Osteoblast (primary cell): ENCODE data around the gene HSPB9. TPM values are rescaled to one million over a fixed set of nuclear protein-coding genes. Genes with fewer than 3 reads are reported as not detected.

Experiments used
- DNase-seq: peaks from one replicate; pipeline ENCODE4 v3.0.0; 2011; ENCODE audit warnings: low spot score, mixed read lengths; ENCODE audit not compliant: insufficient read length; ENCODE audit errors: missing footprints
- H2AFZ ChIP-seq: 2 replicates; pipeline ENCODE4 v1.6.0; 2011; ENCODE audit warnings: mild to moderate bottlenecking, low read length
- H3K27ac ChIP-seq: 2 replicates; pipeline ENCODE4 v1.5.1; 2011; ENCODE audit warnings: mild to moderate bottlenecking, low read depth, low read length, moderate library complexity
- H3K27me3 ChIP-seq: 2 replicates; pipeline ENCODE4 v1.6.0; 2012; ENCODE audit warnings: mild to moderate bottlenecking, control low read depth, inconsistent platforms, low read length, moderate library complexity; ENCODE audit not compliant: insufficient read depth
- H3K36me3 ChIP-seq: 2 replicates; pipeline ENCODE4 v1.5.1; 2011; ENCODE audit warnings: mild to moderate bottlenecking, low read length, control low read depth, moderate library complexity; ENCODE audit not compliant: insufficient read depth
- H3K4me1 ChIP-seq: 2 replicates; pipeline ENCODE4 v1.5.1; 2011; ENCODE audit warnings: mild to moderate bottlenecking, low read length, control low read depth, moderate library complexity; ENCODE audit not compliant: insufficient read depth
- H3K4me2 ChIP-seq: 2 replicates; pipeline ENCODE4 v1.6.0; 2011; ENCODE audit warnings: mild to moderate bottlenecking, low read length; ENCODE audit not compliant: insufficient read depth
- H3K4me3 ChIP-seq: fragments of 200-600 bp; sonication (generic); 3 replicates; pipeline ENCODE4 v1.5.1; 2012; ENCODE audit warnings: mild to moderate bottlenecking, low read length, inconsistent platforms; ENCODE audit not compliant: insufficient read depth
- H3K79me2 ChIP-seq: 2 replicates; pipeline ENCODE4 v1.6.0; 2012; ENCODE audit warnings: mild to moderate bottlenecking, low read length, control low read depth, inconsistent platforms; ENCODE audit not compliant: insufficient read depth
- H3K9me3 ChIP-seq: 2 replicates; pipeline ENCODE4 v1.5.1; 2011; ENCODE audit warnings: low read depth, low read length, control low read depth
- H4K20me1 ChIP-seq: 2 replicates; pipeline ENCODE4 v1.6.0; 2012; ENCODE audit warnings: mild to moderate bottlenecking, low read length, control low read depth; ENCODE audit not compliant: insufficient read depth
- total RNA-seq: library from RNA; depleted of rRNA; stranded (reverse); fragments of >200 nt; gene quantifications from 2 replicates; pipeline ENCODE4 v1.2.3, GENCODE V29; 2012
- TF ChIP-seq, protein P1 (sequence below): IDR thresholded peaks from 2 replicates; pipeline ENCODE4 v1.5.1; 2011; ENCODE audit warnings: mild to moderate bottlenecking, low read depth, low read length, moderate library complexity; ENCODE audit errors: extremely low read depth

HSPB9 gene
- total RNA-seq, 1 donor = not detected

DNA sequence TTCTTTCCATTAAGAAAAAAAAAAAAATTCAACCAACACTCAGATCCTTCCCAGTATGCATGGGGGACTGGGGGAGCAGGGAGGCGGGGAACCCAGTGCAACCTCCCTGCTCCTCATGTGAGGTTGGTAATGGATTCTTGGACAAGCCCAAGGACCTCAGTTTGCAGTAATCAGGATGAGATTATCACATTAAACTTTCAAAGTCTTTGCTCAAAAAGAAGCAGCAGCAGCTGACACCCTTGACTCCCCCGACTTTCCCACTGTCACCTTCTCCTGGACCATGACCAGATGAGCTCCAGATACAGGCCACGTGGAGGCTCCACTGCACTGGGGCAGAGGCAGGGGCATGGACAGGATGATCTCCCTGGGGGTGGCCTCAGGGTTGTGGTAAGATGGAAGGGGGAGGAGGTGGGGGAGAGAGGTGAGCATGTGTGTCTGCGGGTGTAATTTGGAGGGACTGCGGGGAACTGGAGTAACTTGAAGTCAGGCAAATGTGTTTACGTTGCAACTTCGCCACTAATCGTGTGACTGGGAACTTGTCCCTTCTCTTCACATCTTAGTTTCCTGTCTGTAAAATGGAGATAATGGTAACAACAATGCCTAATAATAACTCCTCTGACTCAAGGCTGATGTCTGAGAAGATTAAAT, 44.1 kb upstream of the HSPB9 start:
- Histone ChIP-seq H3K79me2 (no peaks in the 10 kb centered on the region), H3K9me3 (no peaks in the 10 kb centered on the region), H3K36me3 (no peaks in the 10 kb centered on the region), H3K27ac (no peak overlapping the region), H3K4me2 (no peak overlapping the region), H3K4me1 (no peaks in the 10 kb centered on the region), H3K27me3 (peaks cover 4% of the 10 kb centered on the region), H4K20me1 (no peaks in the 10 kb centered on the region), H2AFZ (no peak overlapping the region), H3K4me3 (no peak overlapping the region)
- TF ChIP-seq, protein P1, sequence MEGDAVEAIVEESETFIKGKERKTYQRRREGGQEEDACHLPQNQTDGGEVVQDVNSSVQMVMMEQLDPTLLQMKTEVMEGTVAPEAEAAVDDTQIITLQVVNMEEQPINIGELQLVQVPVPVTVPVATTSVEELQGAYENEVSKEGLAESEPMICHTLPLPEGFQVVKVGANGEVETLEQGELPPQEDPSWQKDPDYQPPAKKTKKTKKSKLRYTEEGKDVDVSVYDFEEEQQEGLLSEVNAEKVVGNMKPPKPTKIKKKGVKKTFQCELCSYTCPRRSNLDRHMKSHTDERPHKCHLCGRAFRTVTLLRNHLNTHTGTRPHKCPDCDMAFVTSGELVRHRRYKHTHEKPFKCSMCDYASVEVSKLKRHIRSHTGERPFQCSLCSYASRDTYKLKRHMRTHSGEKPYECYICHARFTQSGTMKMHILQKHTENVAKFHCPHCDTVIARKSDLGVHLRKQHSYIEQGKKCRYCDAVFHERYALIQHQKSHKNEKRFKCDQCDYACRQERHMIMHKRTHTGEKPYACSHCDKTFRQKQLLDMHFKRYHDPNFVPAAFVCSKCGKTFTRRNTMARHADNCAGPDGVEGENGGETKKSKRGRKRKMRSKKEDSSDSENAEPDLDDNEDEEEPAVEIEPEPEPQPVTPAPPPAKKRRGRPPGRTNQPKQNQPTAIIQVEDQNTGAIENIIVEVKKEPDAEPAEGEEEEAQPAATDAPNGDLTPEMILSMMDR = no peak
- DNase-seq = peak; percentile 25

DNA sequence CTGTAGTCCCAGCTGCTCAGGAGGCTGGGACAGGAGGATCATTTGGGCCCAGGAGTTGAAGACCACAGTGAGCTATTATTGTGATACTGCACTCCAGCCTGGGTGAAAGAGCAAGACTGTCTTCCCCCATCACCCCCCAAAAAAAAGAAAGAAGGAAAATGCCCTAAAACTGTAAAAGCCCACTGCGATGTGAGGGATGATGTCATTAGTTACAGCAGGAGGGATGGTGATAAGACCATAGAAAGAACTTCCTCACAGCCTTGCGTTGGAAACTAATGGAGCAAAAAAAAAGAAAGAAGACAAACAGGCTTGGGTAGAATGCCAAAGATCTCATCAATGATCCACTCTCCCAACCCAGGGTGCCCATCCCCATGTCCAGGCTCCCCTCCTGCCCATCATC, 43.1 kb upstream of the HSPB9 start:
- Histone ChIP-seq H3K27ac (no peak overlapping the region), H3K36me3 (no peaks in the 10 kb centered on the region), H3K79me2 (no peaks in the 10 kb centered on the region), H3K27me3 (no peaks in the 10 kb centered on the region), H3K4me3 (no peak overlapping the region), H2AFZ (no peak overlapping the region), H3K4me1 (no peaks in the 10 kb centered on the region), H3K9me3 (no peaks in the 10 kb centered on the region), H4K20me1 (no peaks in the 10 kb centered on the region), H3K4me2 (no peak overlapping the region)
- peak; percentile 13 for DNase-seq
- TF ChIP-seq, protein P1 = no peak

DNA sequence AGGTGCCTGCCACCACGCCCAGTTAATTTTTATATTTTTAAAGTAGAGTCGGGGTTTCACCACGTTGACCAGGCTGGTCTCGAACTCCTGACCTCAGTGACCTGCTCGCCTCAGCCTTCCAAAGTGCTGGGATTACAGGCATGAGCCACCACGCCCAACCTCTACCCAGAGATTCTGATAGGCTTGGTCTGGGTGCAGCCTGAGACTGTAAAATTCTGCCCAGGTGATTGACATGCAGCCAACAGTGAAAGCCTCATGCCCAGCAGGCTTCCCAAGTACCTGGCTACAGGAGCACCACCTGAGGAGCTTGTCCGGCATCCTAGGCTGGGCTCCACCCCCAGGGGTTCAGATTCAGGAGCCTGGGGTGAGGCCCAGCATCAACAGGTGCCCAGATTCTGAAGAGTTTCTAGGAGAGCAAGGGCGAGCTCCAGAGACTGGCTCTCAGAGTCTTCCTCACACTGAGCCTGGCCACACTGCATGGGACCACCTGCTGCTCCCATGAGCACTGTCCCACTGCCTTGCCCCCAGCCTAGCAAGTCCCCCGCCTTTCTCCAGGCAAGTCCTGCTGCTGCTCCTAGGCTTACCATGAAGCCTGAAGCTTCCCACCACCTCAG, 41.0 kb upstream of the HSPB9 start:
- no peaks in the 10 kb centered on the region for H3K36me3 ChIP-seq
- H4K20me1 ChIP-seq = no peaks in the 10 kb centered on the region
- H3K79me2 ChIP-seq = no peaks in the 10 kb centered on the region
- TF ChIP-seq, protein P1 = no peak
- no peak overlapping the region for H3K27ac ChIP-seq
- no peak overlapping the region for H2AFZ ChIP-seq
- DNase-seq = peak; percentile 72
- no peak overlapping the region for H3K4me3 ChIP-seq
- H3K4me1 ChIP-seq = no peaks in the 10 kb centered on the region
- H3K27me3 ChIP-seq = no peaks in the 10 kb centered on the region
- H3K4me2 ChIP-seq = no peak overlapping the region
- H3K9me3 ChIP-seq = no peaks in the 10 kb centered on the region

DNA sequence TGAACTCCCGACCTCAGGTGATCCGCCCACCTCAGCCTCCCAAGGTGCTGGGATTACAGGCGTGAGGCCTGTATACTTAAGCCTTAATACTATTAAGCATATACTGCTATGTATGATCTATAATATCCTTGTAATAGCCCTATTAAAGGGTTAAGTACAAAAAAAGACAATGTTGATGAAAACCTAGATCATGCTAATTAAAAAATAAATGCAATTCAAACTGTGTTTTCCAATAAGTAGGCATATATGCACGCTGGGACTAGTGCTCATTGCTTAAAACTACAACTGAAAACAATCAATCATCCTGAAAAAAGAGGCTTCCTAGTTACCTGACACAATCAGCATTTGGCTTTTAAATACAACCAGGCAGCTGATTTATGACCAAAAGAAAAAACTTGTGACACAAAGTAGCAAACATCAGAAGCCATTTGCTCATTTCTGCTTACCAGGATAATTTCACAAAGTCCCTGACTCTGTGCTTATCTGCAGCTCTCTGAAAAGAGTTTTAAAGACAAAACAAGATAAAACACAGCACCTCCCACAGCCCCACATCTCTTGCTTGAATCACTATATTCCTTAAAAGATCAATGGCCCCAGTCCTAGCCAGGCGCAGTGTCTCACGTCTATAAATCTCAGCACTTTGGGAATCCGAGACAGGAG, 35.4 kb upstream of the HSPB9 start:
- TF ChIP-seq, protein P1 = no peak
- H3K27ac ChIP-seq = no peak overlapping the region

More for the DNA sequence above, 35.4 kb upstream of the HSPB9 start:
- no peak overlapping the region for H3K4me3 ChIP-seq
- no peaks in the 10 kb centered on the region for H3K79me2 ChIP-seq
- no peak overlapping the region for H2AFZ ChIP-seq
- H3K36me3 ChIP-seq = no peaks in the 10 kb centered on the region
- no peaks in the 10 kb centered on the region for H3K9me3 ChIP-seq
- peaks cover 38% of the 10 kb centered on the region for H3K27me3 ChIP-seq
- H3K4me2 ChIP-seq = no peak overlapping the region
- DNase-seq = peak; percentile 6
- H3K4me1 ChIP-seq = no peaks in the 10 kb centered on the region
- no peaks in the 10 kb centered on the region for H4K20me1 ChIP-seq
